ENCODE measurements around the gene IMP4.
A peak's percentile ranks its signal among the peaks of the same experiment; 100 is the strongest.

Gene IMP4

DNA sequence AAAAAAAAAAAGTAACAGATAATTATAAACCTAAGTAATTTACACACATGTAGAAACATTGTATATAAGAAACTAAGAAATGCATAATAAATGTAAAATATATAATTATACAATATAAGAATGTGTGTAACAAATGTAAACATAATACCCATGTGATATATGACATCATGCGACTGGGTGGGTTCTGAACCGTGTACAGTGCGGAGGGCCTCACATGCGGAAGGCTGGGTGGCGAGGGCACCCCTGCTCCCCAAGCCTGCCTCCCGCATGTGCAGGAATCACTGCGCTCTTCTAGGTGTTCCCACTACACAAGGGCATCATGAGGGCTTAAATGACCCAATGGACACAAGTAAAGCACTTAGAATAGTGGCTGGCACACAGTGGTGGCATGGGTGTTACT lies 15.2 kb downstream of the IMP4 start:
- no peak for DNase-seq (ENCODE audit: low read depth in 3 of 3)

DNA sequence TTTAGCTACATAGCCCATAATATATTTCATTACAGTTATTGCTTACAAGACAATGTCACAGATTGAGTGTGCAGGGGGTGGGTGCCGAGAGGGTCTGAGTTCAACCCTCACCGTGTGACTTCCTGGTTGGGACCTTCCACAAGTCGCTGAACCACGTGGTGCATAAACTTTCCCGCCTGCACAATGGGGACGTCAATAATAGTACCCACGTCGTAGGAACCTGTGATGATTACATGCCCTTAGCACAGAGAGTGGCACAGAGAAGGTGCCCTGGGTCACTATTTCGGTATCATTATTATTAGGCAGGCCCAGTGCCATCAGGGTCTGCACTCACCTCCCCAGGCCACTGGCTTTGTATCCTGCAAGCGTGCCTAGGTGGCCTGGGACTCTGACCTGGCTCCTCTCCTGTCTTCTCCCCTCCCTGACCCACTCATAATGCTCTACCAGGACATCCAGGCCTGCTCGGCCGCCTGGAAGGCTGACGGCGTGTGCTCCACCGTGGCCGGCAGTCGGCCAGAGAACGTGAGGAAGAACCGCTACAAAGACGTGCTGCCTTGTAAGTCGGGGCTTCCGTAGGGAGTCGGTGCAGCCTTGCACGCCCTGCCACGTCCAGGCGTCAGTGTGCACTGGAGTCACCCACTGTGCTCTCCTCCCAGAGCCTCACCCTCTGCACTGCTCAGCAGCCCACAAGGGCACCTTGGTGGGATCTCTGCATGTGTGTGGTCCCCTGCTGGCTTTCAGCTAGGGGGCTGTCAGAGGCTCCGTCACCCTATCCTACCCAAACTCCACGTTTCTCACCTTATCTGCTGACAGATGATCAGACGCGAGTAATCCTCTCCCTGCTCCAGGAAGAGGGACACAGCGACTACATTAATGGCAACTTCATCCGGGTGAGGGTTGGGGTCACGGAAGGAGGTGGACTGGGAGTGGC lies 16.0 kb downstream of the IMP4 start:
- DNase-seq (ENCODE audit: low read depth in 3 of 3): no peak

DNA sequence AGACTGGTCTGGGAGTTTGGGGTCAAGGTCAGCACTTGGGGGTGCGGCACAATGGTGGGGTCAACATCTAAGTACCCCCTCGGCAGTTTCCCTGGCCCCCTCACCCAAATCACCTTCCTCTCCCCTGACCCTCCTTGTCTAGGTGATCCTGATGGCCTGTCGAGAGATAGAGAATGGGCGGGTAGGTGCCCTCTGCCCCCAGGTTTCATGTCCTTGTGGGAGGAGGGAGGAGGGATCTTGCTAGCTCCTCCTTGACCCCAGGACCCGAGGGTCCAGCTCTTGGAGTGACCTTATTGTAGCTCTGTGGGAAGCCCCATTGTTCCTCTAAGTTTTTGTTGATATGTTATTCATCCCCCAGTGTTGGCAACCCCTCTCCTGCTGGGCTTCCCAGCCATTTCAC lies 16.8 kb downstream of the IMP4 start:
- no peak for DNase-seq (ENCODE audit: low read depth in 3 of 3)

DNA sequence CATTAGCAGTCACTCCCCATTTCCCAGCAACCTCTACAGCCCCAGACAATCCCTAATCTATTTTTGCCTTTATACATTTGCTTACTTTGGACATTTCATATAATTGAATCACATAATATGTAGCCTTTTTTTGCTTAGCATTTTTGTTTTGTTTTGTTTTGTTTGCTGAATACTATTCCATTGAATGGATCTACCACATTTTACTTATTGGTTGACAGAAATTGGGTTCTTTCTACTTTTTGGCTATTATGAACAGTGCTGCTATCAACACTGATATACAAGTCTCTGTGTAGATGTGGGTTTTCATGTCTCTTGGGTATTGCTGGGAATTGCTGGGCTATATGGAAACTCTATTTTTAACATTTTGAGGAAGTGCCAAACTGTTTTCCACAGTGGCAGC lies 20.8 kb downstream of the IMP4 start:
- DNase-seq (ENCODE audit: low read depth in 3 of 3): no peak

DNA sequence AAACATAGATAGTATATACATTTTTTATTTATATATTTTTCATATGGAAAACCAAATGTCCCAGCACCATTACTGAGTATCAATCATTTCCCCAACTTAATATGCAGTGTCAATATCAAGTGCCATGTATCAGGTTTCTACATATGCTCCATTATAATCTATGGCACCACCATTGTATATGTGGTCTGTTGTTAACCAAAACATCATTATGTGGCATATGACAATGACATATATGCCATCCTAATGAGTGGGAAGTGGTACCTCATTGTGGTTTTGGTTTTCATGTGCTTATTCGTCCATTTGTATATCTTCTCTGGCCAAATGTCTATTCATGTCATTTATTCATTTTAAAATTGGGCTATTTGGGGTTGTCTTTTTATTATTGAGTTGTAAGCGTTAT lies 22.4 kb downstream of the IMP4 start:
- DNase-seq (ENCODE audit: low read depth in 3 of 3): no peak

DNA sequence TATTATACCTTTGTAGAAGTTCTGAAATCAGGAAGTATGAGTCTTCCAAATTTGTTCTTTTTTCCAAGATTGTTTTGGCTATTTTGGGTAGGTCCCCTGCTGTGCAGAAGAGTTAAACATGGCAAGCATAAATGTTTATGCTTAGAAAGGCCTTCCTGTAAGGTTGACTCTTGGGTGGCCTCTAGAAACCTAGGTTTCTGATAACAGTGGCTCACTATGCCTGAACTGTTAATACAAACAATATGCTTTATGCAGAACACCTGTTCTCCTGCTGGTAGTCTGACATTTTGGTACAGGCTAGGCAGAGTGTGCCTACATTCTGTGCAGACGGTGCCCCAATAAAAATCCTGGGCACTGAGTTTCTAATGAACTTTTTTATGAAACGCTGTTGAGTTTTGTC lies 23.3 kb downstream of the IMP4 start:
- DNase-seq (ENCODE audit: low read depth in 3 of 3): no peak

DNA sequence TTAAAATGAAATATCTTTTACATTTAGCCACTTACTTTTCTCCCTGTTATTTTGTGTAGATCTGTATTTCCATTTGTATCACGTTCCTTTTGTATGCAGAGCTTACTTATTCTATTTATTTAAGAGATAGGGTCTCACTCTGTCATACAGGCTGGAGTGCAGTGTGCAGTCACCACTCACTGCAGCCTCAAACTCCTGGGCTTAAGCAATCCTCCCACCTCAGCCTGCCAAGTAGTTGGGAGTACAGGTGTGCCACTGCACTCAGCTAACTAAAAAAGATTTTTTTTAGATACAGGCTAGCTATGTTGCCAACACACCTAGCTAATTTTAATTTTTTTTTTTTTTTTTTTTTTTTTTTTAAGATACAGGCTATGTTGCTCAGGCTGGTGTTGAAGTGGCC lies 24.0 kb downstream of the IMP4 start:
- no peak for DNase-seq (ENCODE audit: low read depth in 3 of 3)

DNA sequence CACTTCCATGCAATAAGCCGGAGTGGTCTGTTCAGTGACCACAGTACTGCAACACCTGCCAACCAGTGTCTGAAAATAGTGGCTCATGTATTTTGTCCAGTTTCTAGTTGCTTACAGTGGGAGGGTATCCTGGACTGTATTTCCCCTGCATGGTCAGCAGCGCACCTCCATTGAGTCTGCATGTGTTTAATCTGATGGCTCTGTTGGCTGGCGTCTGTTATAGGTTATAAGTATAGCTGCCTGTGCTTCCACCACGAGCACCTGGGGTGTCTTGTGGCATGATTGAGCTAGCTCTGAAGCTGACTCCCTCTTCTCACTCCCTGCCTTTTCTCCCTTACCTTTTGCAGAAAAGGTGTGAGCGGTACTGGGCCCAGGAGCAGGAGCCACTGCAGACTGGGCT lies 26.1 kb downstream of the IMP4 start:
- DNase-seq (ENCODE audit: low read depth in 3 of 3): no peak

DNA sequence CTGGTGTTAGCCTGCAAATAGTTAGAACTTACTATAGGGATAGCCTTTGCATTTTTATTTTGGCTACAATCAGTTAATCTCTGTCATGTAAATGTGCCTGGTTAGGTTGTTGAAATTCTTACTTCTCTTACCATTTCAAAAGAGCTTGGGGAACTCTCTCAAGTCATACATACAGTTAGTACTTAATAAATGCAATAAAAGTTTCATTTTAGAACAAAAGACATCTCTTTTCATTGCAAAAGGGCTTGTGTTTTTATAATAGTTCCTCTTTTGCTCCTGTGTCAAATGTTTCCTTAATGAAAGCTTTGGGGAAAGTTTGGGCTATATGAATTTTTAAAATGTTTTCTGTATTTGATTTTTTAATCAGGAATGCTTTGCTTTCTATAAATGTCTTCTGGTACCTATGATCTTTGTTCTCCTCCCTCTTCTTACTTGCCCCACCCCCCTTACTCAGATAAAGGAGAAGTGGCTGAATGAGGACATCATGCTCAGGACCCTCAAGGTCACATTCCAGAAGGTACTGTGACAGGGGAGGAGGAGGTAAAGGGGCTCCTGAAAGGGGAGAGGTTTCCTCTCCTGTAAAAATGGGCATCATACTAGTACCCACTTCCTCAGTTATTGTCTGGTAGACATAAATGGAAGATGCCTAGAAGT lies 26.7 kb downstream of the IMP4 start:
- DNase-seq (ENCODE audit: low read depth in 3 of 3): no peak

DNA sequence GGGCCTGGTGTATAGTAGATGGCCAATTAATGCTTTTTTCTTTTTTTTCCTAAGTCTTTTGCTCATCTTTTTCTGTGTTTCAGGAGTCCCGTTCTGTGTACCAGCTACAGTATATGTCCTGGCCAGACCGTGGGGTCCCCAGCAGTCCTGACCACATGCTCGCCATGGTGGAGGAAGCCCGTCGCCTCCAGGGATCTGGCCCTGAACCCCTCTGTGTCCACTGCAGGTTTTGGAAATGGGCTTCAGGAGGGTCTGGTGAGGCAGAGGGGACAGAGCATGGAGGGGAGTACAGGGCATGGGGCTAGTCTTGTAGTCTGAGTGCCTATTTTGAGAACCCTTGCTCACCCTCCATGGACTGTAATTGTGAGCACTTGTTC lies 27.3 kb downstream of the IMP4 start:
- DNase-seq (ENCODE audit: low read depth in 3 of 3): no peak

DNA sequence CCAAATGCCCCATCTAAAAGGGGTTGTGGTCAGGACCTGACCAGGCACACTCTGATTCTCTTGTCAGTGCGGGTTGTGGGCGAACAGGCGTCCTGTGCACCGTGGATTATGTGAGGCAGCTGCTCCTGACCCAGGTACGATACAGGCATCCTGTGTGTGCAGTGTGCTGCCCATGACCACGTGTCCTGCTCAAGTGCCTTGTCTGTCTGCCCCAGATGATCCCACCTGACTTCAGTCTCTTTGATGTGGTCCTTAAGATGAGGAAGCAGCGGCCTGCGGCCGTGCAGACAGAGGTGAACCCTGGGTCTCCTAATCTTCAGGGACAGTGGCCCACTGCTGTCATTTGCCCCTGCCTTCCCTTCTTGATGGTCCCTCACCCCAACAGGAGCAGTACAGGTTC lies 27.8 kb downstream of the IMP4 start:
- no peak for DNase-seq (ENCODE audit: low read depth in 3 of 3)

DNA sequence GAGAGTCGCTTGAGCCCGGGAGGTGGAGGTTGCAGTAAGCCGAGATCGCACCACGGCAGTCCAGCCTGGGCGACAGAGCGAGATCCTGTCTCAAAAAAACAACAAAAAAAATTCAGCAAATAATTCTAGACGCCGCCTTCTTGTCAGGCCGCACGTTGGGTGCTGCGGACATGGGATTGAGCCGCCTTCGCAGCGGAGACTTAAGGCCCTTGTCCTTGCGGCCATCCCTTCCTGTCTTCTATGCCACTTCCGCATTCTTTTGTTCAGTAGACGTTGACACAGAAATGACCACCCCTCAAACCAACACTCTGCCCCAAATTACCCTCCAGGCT lies 29.0 kb downstream of the IMP4 start:
- no peak for DNase-seq (ENCODE audit: low read depth in 3 of 3)

DNA sequence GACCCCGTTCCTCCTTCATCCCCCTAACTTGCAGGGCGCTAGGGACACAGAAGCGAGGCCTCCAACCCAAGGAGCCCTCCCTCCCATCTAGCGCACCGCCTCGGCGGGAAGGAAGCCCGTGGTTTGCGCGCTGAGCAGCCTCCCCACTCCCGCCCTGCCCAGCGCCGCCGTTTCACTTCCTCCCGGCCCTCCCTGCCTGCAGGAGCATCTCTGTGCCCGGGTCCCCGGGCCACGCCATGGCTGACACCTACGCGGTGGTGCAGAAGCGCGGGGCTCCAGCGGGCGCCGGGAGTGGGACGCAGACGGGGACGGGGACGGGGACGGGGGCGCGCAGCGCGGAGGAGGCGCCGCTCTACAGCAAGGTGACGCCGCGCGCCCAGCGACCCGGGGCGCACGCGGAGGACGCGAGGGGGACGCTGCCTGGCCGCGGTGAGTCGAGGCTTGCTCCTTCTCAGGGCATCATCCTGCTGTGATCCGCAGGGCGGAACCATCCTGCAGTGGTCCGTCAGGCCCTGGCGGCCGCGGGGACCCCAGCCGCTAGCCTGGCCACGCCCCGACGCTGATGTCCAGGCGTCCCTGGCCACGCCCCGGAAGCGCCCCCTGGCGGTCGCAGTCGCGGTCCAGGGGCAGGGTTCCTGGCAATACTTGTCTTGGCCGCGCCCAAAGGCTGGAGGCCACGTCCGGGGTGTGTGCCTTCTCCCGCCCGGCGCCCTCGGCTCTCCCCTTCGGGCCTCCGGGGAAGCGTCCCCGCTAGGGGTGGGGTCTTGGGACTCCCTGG lies 29.5 kb downstream of the IMP4 start:
- DNase-seq (ENCODE audit: low read depth in 3 of 3): peak; percentile 54 to 67 (median 62)

DNA sequence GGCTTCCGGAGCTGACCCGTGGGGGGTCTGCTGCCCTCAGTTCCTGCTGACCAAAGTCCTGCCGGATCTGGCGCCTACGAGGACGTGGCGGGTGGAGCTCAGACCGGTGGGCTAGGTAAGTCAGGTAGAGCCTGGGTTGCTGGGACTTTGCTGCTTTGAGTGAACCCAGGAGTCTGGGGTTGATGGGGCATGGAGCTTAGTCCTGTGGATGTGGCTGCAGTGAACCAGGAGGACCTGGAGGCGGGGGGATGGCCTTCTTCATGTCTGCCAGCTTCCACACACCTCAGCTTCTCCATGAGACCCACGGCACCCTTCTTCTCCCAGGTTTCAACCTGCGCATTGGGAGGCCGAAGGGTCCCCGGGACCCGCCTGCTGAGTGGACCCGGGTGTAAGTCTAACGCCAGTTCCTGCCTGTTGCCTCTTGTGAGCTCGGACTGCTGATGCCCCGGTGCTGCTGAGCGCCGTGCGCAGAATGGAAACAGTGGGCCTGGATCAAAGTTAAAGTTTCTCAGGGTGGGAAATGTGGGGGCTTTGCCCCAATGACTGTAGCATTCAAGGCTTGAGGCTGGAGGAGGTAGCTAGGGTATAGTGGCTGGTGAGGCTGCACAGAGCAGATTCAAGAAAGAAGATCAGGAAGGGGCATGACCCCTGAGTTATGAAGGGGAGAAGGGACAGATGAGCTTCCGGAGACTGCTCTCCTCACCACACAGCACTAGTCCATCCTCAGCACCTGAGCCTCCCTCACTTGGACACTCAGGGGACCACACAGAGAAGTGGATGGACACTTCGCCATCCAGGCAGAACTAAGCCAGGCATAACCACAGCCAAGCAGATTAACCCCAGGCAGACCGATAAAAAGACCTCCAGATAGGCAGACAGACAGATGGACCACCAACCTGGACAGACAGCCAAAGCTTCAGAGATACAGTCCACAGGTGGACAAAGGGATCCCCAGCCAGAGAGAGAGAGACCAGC lies 30.4 kb downstream of the IMP4 start:
- DNase-seq (ENCODE audit: low read depth in 3 of 3): no peak

DNA sequence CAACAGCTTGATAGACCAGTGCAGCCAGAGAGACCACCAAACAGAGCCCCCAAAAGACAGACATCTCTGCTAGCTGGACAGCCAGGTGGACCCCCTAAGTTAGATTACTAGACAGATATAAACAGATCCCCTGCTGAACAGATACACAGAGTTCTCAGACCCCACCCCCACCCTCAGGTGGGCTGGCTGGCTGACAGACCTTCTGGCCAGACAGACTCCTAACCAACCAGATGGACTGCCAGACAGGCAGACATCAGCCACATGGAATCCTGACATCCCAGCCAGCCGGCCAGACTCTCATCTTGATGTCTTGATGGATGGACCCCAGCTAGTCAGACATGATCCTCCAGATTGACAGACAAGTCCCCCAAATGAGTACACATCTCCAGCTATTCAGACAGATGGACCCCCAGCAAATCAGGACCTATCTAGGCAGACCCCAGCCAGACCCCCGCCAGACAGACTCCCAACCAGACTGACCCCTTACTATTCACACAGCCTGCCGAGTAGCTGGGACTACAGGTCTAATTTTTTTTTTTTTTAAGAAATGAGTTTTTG lies 31.2 kb downstream of the IMP4 start:
- DNase-seq (ENCODE audit: low read depth in 3 of 3): no peak

DNA sequence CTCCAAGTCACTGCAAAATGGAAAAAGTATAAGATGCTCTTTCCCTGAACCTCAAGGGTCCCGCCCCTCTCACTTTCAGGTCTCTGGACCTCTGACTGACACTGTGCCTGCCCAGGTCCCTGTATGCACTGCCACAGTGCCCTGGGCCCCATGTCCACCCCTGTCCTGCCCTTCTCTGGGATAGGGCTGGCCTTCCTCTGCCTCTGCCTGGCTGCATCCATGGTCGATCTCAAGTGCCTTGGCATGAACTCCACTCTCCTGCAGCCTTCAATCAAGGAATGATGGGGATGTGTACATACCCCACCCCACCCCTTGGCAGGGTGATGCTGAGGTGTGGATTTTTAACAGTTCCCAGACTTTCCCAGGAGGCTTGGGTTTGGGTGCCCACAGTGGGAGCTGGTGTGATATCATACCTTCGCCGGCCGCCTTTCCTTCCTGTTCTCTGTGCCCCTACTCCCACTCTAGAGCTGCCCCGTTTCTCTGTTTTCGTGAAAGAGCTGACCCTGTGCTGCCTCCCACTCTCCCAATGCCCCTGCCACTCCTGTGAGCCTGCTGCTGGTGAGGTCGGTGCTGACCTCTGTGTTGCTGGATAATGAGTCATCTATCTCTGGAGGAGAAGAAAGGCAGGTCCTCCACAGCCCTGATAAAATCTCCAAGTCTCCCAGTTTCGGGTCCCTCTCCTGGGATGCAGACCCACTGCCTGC lies 32.0 kb downstream of the IMP4 start:
- DNase-seq (ENCODE audit: low read depth in 3 of 3): no peak

DNA sequence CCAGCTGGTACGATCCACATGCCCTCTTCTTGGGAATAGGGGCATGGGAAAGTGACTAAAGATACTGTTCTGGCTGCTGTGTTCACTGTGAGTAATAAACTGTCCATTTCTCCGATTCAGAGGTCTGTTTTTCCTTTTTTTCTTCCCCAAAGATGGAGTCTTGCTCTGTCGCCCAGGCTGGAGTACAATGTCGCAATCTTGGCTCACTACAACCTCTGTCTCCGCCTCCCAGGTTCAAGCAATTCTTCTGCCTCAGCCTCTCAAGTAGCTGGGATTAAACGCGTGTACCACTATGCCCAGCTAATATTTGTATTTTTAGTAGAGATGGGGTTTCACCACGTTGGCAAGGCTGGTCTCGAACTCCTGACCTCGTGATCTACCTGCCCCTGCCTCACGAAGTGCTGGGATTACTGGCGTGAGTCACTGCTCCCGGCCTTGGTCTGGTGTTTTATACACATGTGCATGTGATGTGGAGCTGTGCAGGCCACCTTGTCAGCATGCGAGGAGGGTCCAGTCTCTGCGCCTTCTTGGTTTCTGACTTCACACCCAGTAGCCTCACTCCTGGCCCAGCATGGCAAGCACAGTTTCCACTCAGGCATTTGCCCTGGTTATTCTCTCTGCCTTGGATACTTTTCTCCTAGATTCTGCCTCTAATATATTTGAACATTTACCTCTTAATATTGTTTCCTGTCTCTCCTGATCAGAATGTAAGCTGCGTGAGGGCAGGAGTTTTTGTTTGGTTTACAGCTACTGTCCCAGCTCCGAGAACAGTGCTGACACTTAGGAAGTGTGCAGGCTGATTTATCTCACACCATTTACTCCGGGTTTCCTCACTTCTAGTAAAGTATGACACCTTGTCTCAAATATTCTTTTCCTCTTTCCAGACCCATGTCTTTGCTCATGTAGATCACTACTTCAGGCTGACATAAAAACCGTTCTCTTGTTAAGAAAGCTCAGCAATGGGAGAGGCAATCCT lies 32.9 kb downstream of the IMP4 start:
- DNase-seq (ENCODE audit: low read depth in 3 of 3): no peak

DNA sequence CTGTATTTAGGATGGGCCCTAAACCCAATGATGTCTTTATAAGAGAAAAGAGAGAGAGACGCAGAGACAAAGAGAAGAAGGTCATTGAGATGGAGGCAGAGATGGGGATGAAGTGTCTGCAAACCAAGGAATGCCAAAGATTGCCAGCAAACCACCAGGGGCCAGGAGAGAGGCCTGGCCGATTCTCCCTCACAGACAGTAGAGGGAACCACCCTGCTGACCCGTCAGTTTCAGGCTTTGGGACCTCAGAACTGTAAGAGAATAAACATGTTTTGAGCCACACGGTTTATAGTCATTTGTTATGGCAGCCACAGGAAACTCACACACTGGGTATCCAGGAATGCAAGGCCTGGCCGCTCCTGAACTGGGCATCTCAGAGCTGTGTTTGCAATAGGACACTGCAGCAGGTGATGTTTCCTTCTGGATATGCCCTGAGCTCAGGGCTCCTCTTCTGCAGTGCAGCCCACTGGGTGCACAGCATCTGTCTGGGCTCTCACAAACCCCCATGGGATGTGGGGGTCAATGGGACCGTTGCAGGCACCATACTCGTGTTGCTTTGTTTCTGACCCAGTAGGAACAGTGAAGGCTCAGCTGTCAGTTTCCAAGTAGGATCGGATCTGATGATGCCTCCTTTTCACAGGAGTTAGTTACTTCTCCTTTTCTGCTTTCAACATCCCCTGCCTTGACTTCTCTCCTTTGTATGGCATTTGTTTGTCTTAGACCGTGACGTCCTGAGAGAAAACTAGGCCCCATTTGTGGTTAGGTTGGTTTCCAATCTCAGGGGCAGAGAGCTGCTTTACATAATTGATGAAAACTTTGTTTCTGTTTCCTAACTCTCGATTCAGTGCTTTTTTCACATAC lies 34.0 kb downstream of the IMP4 start:
- no peak for DNase-seq (ENCODE audit: low read depth in 3 of 3)

Data from stimulated activated CD4-positive, alpha-beta T cell treated with anti-CD3 and anti-CD28 coated beads, TNF-alpha, amount 100 ng/mL, for 48 hours (primary cell).